GM18951 (cell line): ENCODE measurements around the gene GNPAT.
A peak's percentile ranks its signal among the peaks of the same experiment; 100 is the strongest.
"Not testable (repeated sequence)": the region's sequence is repeated elsewhere in the genome, so short reads cannot be mapped to it uniquely, and the experiment has no call there.

Experiments
- POLR2A ChIP-seq: IDR thresholded peaks from 4 replicates; pipeline ENCODE4 v1.6.1; 2011; ENCODE audit warnings: mild to moderate bottlenecking; ENCODE audit not compliant: insufficient read length, insufficient read depth; ENCODE audit errors: extremely low read depth
- in situ Hi-C: fragments of 300-500 bp; cut with MboI; formaldehyde crosslinking; loops from one replicate; pipeline ENCODE4 v1.12.0; 2022; ENCODE audit warnings: low sequenced_read_pairs, mixed read lengths, inconsistent platforms; ENCODE audit not compliant: unreplicated experiment

The GNPAT gene

GRCh38 chr1:231203259-231204057, 37.6 kb upstream of the GNPAT start:
- in situ Hi-C loops: no loop called here
- TF ChIP-seq POLR2A: no peak

- in situ Hi-C loops: no loop called here
- no peak for TF ChIP-seq POLR2A
Measured at GRCh38 chr1:231206856-231207255, 34.2 kb upstream of the GNPAT start.

- in situ Hi-C loops: no loop called here
- no peak for TF ChIP-seq POLR2A
Measured at GRCh38 chr1:231207437-231207836, 33.6 kb upstream of the GNPAT start.

GRCh38 chr1:231208980-231209379, 32.0 kb upstream of the GNPAT start:
- in situ Hi-C loops: no loop called here
- TF ChIP-seq POLR2A: no peak

- TF ChIP-seq POLR2A: no peak
- in situ Hi-C loops: no loop called here
Measured at GRCh38 chr1:231209531-231209930, 31.5 kb upstream of the GNPAT start.

- no peak for TF ChIP-seq POLR2A
- in situ Hi-C loops: no loop called here
Measured at GRCh38 chr1:231210126-231210525, 30.9 kb upstream of the GNPAT start.

GRCh38 chr1:231211005-231211857, 29.8 kb upstream of the GNPAT start:
- TF ChIP-seq POLR2A: peak; percentile 47
- in situ Hi-C loops: no loop called here

GRCh38 chr1:231212301-231212700, 28.7 kb upstream of the GNPAT start:
- in situ Hi-C loops: not testable (repeated sequence)

- in situ Hi-C loops: no loop called here
- no peak for TF ChIP-seq POLR2A
Measured at GRCh38 chr1:231213831-231214573, 27.0 kb upstream of the GNPAT start.

GRCh38 chr1:231214918-231215680, 25.9 kb upstream of the GNPAT start:
- in situ Hi-C loops: no loop called here

GRCh38 chr1:231215681-231216385, 25.2 kb upstream of the GNPAT start:
- in situ Hi-C loops: no loop called here
- no peak for TF ChIP-seq POLR2A

More at GRCh38 chr1:231214918-231215680, 25.9 kb upstream of the GNPAT start:
- TF ChIP-seq POLR2A: no peak

- in situ Hi-C loops: no loop called here
- TF ChIP-seq POLR2A: no peak
Measured at GRCh38 chr1:231216498-231216897, 24.5 kb upstream of the GNPAT start.

- TF ChIP-seq POLR2A: no peak
- in situ Hi-C loops: no loop called here
Measured at GRCh38 chr1:231217056-231217455, 24.0 kb upstream of the GNPAT start.
